ENCODE measurements around the gene OGT. TPM values are rescaled to one million over a fixed set of nuclear protein-coding genes. Genes with fewer than 3 reads are reported as not detected.

OGT gene
- polyA plus RNA-seq (2012; rRNA removed): 77.0 and 148 TPM in 2 replicates
- polyA plus RNA-seq (2012; cell fraction: cytosol; rRNA removed): 17.5 and 19.8 TPM in 2 replicates
- polyA plus RNA-seq (2012; cell fraction: nucleus; rRNA removed): 556 and 990 TPM in 2 replicates

GRCh38 chrX:71532753-71533425 lies at the start of gene OGT:
OGT (plus strand) TSS chrX:71533104; CDS start chrX:71533300, 196 bp downstream.
- Histone ChIP-seq H3K36me3 (replicated peaks in 1 of 2; ENCODE audit: control insufficient read depth in 1 of 2, insufficient read depth in 2 of 2, low read length in 1 of 2) (peaks cover 3 to 4% of the 10 kb centered on the region in 2 experiments), H3F3A (replicated peaks; ENCODE audit: insufficient read depth) (peaks cover 12% of the 10 kb centered on the region), H2AFZ (ENCODE audit: low read depth) (peak within 1 kb of the TSS; percentile 66; the same call in 1 of the 2 replicates), H4K20me1 (ENCODE audit: insufficient read depth) (peaks cover 37% of the 10 kb centered on the region), H3K9me2 (no peaks in the 10 kb centered on the region), H3K4me3 (ENCODE audit: low read depth in 2 of 2, low read length in 1 of 2) (peak within 1 kb of the TSS; percentile 61 to 72), H3K9me3 (no peaks in the 10 kb centered on the region), H3K27me3 (ENCODE audit: insufficient read depth) (peaks cover 14% of the 10 kb centered on the region; the same call in 1 of the 2 replicates), H3K4me1 (ENCODE audit: control insufficient read depth in 1 of 2, insufficient read depth in 2 of 2, low read depth in 1 of 2, low read length in 1 of 2) (peaks cover 0 to 8% of the 10 kb centered on the region in 2 experiments; a peak in 2 of 4 replicates), H3K4me2 (peak within 1 kb of the TSS; percentile 68), H3K27ac (ENCODE audit: low read depth in 2 of 2, low read length in 1 of 2) (peak within 1 kb of the TSS; percentile 80 to 89), H3K79me2 (ENCODE audit: insufficient read depth) (peaks cover 50% of the 10 kb centered on the region), H3K9ac (peak within 1 kb of the TSS; percentile 87)
- peak; percentile 75 for DNase-seq
- WGBS (ENCODE audit: low lambda C conversion rate): 29% methylated on average over 32 of the region's 47 CpGs
- ChIA-PET CTCF (interaction anchor here (0.8 to 1.0 kb wide), 2 partner anchors 9 to 23 kb away, joined by 3 to 4 read pairs; no protein-coding TSS in a partner anchor), POLR2A (interaction anchor here (1.0 to 1.6 kb wide), 2 partner anchors 17 to 167 kb away, joined by 3 to 5 read pairs; partner anchors contain the start of gene TAF1)
- no peak for TF ChIP-seq RXRA (IDR thresholded peaks at IDR 0.05; ENCODE audit: borderline replicate concordance, low read depth)
- no peak for TF ChIP-seq USF1 (IDR thresholded peaks at IDR 0.05; ENCODE audit: borderline replicate concordance, low read depth)
- TF ChIP-seq FOSL2 (IDR thresholded peaks at IDR 0.05; ENCODE audit: borderline replicate concordance, low read depth): no peak
- TF ChIP-seq GABPA (IDR thresholded peaks at IDR 0.05; ENCODE audit: low read depth): peak; percentile 36; the same call in 1 of the 2 replicates
- TF ChIP-seq, protein P1, sequence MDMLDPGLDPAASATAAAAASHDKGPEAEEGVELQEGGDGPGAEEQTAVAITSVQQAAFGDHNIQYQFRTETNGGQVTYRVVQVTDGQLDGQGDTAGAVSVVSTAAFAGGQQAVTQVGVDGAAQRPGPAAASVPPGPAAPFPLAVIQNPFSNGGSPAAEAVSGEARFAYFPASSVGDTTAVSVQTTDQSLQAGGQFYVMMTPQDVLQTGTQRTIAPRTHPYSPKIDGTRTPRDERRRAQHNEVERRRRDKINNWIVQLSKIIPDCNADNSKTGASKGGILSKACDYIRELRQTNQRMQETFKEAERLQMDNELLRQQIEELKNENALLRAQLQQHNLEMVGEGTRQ (IDR thresholded peaks at IDR 0.05; ENCODE audit: borderline replicate concordance, low read depth, low read length): no peak
- peak; percentile 92 for TF ChIP-seq YY1 (IDR thresholded peaks at IDR 0.05; ENCODE audit: low read depth)
- peak; percentile 48; the same call in 1 of the 2 replicates for TF ChIP-seq TCF12 (IDR thresholded peaks at IDR 0.05)
- TF ChIP-seq CTCF (IDR thresholded peaks at IDR 0.05): no peak
- TF ChIP-seq RAD21 (IDR thresholded peaks at IDR 0.05; ENCODE audit: low read length): no peak
- TF ChIP-seq, protein P2, sequence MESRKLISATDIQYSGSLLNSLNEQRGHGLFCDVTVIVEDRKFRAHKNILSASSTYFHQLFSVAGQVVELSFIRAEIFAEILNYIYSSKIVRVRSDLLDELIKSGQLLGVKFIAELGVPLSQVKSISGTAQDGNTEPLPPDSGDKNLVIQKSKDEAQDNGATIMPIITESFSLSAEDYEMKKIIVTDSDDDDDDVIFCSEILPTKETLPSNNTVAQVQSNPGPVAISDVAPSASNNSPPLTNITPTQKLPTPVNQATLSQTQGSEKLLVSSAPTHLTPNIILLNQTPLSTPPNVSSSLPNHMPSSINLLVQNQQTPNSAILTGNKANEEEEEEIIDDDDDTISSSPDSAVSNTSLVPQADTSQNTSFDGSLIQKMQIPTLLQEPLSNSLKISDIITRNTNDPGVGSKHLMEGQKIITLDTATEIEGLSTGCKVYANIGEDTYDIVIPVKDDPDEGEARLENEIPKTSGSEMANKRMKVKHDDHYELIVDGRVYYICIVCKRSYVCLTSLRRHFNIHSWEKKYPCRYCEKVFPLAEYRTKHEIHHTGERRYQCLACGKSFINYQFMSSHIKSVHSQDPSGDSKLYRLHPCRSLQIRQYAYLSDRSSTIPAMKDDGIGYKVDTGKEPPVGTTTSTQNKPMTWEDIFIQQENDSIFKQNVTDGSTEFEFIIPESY (IDR thresholded peaks at IDR 0.05; ENCODE audit: borderline replicate concordance, low read depth): no peak
- no peak for TF ChIP-seq MEF2A (IDR thresholded peaks at IDR 0.05; ENCODE audit: borderline replicate concordance, low read depth)
- TF ChIP-seq SMC3 (IDR thresholded peaks at IDR 0.05; ENCODE audit: low read depth, low read length): no peak
- peak; percentile 97 for TF ChIP-seq CHD2 (IDR thresholded peaks at IDR 0.05; ENCODE audit: low read length, partially characterized antibody)
- TF ChIP-seq POLR2AphosphoS5 (IDR thresholded peaks at IDR 0.05; ENCODE audit: low read depth, low read length): peak; percentile 93
- 0 out of 4 replicates have a peak, but pooled peaks of 1 of the 2 experiments have one; percentile 8 for TF ChIP-seq EP300 (IDR thresholded peaks at IDR 0.05; ENCODE audit: borderline replicate concordance in 1 of 2, low read depth in 1 of 2, low read length in 1 of 2)
- TF ChIP-seq, protein P3, sequence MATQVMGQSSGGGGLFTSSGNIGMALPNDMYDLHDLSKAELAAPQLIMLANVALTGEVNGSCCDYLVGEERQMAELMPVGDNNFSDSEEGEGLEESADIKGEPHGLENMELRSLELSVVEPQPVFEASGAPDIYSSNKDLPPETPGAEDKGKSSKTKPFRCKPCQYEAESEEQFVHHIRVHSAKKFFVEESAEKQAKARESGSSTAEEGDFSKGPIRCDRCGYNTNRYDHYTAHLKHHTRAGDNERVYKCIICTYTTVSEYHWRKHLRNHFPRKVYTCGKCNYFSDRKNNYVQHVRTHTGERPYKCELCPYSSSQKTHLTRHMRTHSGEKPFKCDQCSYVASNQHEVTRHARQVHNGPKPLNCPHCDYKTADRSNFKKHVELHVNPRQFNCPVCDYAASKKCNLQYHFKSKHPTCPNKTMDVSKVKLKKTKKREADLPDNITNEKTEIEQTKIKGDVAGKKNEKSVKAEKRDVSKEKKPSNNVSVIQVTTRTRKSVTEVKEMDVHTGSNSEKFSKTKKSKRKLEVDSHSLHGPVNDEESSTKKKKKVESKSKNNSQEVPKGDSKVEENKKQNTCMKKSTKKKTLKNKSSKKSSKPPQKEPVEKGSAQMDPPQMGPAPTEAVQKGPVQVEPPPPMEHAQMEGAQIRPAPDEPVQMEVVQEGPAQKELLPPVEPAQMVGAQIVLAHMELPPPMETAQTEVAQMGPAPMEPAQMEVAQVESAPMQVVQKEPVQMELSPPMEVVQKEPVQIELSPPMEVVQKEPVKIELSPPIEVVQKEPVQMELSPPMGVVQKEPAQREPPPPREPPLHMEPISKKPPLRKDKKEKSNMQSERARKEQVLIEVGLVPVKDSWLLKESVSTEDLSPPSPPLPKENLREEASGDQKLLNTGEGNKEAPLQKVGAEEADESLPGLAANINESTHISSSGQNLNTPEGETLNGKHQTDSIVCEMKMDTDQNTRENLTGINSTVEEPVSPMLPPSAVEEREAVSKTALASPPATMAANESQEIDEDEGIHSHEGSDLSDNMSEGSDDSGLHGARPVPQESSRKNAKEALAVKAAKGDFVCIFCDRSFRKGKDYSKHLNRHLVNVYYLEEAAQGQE (IDR thresholded peaks at IDR 0.05; ENCODE audit: low read depth, low read length): 0 out of 2 replicates have a peak, but pooled peaks have one; percentile 38
- peak; percentile 68; the same call in 1 of the 2 replicates for TF ChIP-seq TEAD4 (IDR thresholded peaks at IDR 0.05; ENCODE audit: borderline replicate concordance, insufficient read depth)
- TF ChIP-seq, protein P4, sequence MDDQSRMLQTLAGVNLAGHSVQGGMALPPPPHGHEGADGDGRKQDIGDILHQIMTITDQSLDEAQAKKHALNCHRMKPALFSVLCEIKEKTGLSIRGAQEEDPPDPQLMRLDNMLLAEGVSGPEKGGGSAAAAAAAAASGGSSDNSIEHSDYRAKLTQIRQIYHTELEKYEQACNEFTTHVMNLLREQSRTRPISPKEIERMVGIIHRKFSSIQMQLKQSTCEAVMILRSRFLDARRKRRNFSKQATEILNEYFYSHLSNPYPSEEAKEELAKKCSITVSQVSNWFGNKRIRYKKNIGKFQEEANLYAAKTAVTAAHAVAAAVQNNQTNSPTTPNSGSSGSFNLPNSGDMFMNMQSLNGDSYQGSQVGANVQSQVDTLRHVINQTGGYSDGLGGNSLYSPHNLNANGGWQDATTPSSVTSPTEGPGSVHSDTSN (IDR thresholded peaks at IDR 0.05): peak; percentile 92
- no peak; the same call in 1 of the 2 replicates for TF ChIP-seq FOXM1 (IDR thresholded peaks at IDR 0.05; ENCODE audit: low read depth)
- peak; percentile 46; the same call in 1 of the 2 replicates for TF ChIP-seq NRF1 (IDR thresholded peaks at IDR 0.05; ENCODE audit: low read depth, low read length)
- TF ChIP-seq TAF1 (IDR thresholded peaks at IDR 0.05; ENCODE audit: borderline replicate concordance, low read depth, low read length): peak; percentile 87
